H1 (cell line): Measurements from ENCODE around the gene CBLB. TPM values are rescaled to one million over a fixed set of nuclear protein-coding genes. Genes with fewer than 3 reads are reported as not detected.

Experiments
- CTCF ChIA-PET: fragments of 300-600 bp; sonication (Branson Sonifier 250); formaldehyde crosslinking; loops from one replicate; lab custom pipeline; 2021; ENCODE audit not compliant: partially characterized antibody; lab: Charles Lee
- POLR2A ChIA-PET: fragments of 300-600 bp; sonication (Branson Sonifier 250); formaldehyde crosslinking; loops from one replicate; lab custom pipeline; 2021; ENCODE audit warnings: inconsistent platforms; ENCODE audit not compliant: partially characterized antibody; lab: Charles Lee
- DNase-seq, 2 experiments: peaks; one replicate each; pipeline versions ENCODE4 v3.0.0 to v3.0.0-alpha.2; 2010 to 2022; ENCODE audit warnings: low spot score in 2 of 2, low read depth in 1 of 2, mixed read lengths in 1 of 2
- FAIRE-seq: peaks from 2 replicates; lab custom pipeline; 2011; peaks lifted over from hg19 to GRCh38; lab: Jason Lieb, UNC
- H2AFZ ChIP-seq: 2 replicates; pipeline ENCODE4 v1.8.1; 2012; ENCODE audit warnings: low read length, inconsistent platforms
- H2AK5ac ChIP-seq: 2 replicates; pipeline ENCODE4 v1.6.1; 2013; ENCODE audit warnings: low read depth, low read length
- H2BK120ac ChIP-seq: replicated peaks from 2 replicates; pipeline ENCODE3; 2013; ENCODE audit warnings: low read depth, low read length, inconsistent platforms
- H2BK12ac ChIP-seq: 2 replicates; pipeline ENCODE4 v1.6.1; 2013; ENCODE audit warnings: low read depth, low read length
- H2BK15ac ChIP-seq: 2 replicates; pipeline ENCODE4 v1.6.1; 2013; ENCODE audit warnings: low read length
- H2BK20ac ChIP-seq: 2 replicates; pipeline ENCODE4 v1.6.1; 2013; ENCODE audit warnings: low read length
- H2BK5ac ChIP-seq: 2 replicates; pipeline ENCODE4 v1.6.1; 2013; ENCODE audit warnings: low read depth, low read length
- H3K14ac ChIP-seq: 2 replicates; pipeline ENCODE4 v1.6.1; 2013; ENCODE audit warnings: inconsistent platforms; ENCODE audit not compliant: insufficient read length
- H3K18ac ChIP-seq: 2 replicates; pipeline ENCODE4 v1.6.1; 2013; ENCODE audit warnings: low read length; ENCODE audit errors: extremely low read depth
- H3K23ac ChIP-seq: 2 replicates; pipeline ENCODE4 v1.6.1; 2013; ENCODE audit warnings: inconsistent platforms; ENCODE audit not compliant: insufficient read length
- H3K23me2 ChIP-seq: 2 replicates; pipeline ENCODE4 v1.6.1; 2013; ENCODE audit warnings: low read depth, low read length
- H3K27ac ChIP-seq: 2 replicates; pipeline ENCODE4 v1.6.1; 2011; ENCODE audit warnings: low read depth, low read length, inconsistent platforms
- H3K27me3 ChIP-seq, 4 experiments: replicated peaks in 1 of 4; 1 replicate in 1 of 4; 2 replicates in 3 of 4; pipeline versions ENCODE4 v1.6.1 to v1.8.1; 2011 to 2013; ENCODE audit warnings: low read length in 3 of 4, mild to moderate bottlenecking in 3 of 4, inconsistent platforms in 2 of 4, mixed read lengths in 2 of 4, moderate library complexity in 1 of 4; ENCODE audit not compliant: control insufficient read depth in 3 of 4, insufficient read depth in 3 of 4; ENCODE audit errors: extremely low read depth in 1 of 4
- H3K36me3 ChIP-seq, 4 experiments: 2 replicates each; pipeline versions ENCODE4 v1.6.1 to v1.8.1; 2011 to 2013; ENCODE audit warnings: mild to moderate bottlenecking in 4 of 4, low read length in 3 of 4, moderate library complexity in 2 of 4, control low read depth in 1 of 4, inconsistent platforms in 1 of 4; ENCODE audit not compliant: insufficient read depth in 4 of 4, control insufficient read depth in 2 of 4
- H3K4ac ChIP-seq: replicated peaks from 2 replicates; pipeline ENCODE3; 2013; ENCODE audit warnings: low read length, low read depth, mixed read lengths, inconsistent platforms; ENCODE audit not compliant: insufficient read length
- H3K4me1 ChIP-seq, 4 experiments: replicated peaks in 1 of 4; 1 replicate in 1 of 4; 2 replicates in 3 of 4; pipeline versions ENCODE4 v1.6.1 to v1.8.1; 2011 to 2013; ENCODE audit warnings: low read length in 3 of 4, inconsistent platforms in 2 of 4, mixed read lengths in 1 of 4; ENCODE audit not compliant: insufficient read depth in 4 of 4, control insufficient read depth in 3 of 4
- H3K4me2 ChIP-seq, 2 experiments: 2 replicates each; pipeline versions ENCODE4 v1.6.1 to v1.8.1; 2011 to 2013; ENCODE audit warnings: low read depth in 2 of 2, low read length in 2 of 2, control low read depth in 1 of 2, inconsistent platforms in 1 of 2, mild to moderate bottlenecking in 1 of 2; ENCODE audit not compliant: insufficient read depth in 1 of 2
- H3K4me3 ChIP-seq, 4 experiments: fragments of 200-600, 300-600 bp in 1 of 4; sonication (generic), shearing (Covaris generic), sonication (Bioruptor Twin) in 1 of 4; 2 replicates each; pipeline versions ENCODE4 v1.5.1 to v1.8.1; 2011 to 2016; ENCODE audit warnings: low read length in 4 of 4, low read depth in 3 of 4, control low read depth in 2 of 4, inconsistent platforms in 2 of 4, mild to moderate bottlenecking in 2 of 4, mixed read lengths in 1 of 4, moderate library complexity in 1 of 4; ENCODE audit not compliant: insufficient read depth in 2 of 4; ENCODE audit errors: extremely low read depth in 1 of 4
- H3K56ac ChIP-seq: replicated peaks from 2 replicates; pipeline ENCODE3; 2013; ENCODE audit warnings: low read depth, mild to moderate bottlenecking, mixed read lengths, low read length, inconsistent platforms; ENCODE audit not compliant: insufficient read length
- H3K79me1 ChIP-seq: 2 replicates; pipeline ENCODE4 v1.6.1; 2013; ENCODE audit warnings: low read depth, low read length, control low read depth
- H3K79me2 ChIP-seq, 2 experiments: 2 replicates each; pipeline versions ENCODE4 v1.6.1 to v1.8.1; 2012 to 2013; ENCODE audit warnings: low read length in 2 of 2, mild to moderate bottlenecking in 2 of 2, inconsistent platforms in 1 of 2; ENCODE audit not compliant: insufficient read depth in 2 of 2, control insufficient read depth in 1 of 2
- H3K9ac ChIP-seq, 4 experiments: replicated peaks in 1 of 4; 1 replicate in 1 of 4; 2 replicates in 3 of 4; pipeline versions ENCODE4 v1.6.1 to v1.8.1; 2011 to 2013; ENCODE audit warnings: low read depth in 3 of 4, low read length in 3 of 4, control low read depth in 2 of 4, mild to moderate bottlenecking in 2 of 4, moderate library complexity in 2 of 4, inconsistent platforms in 1 of 4; ENCODE audit errors: extremely low read depth in 1 of 4
- H3K9me3 ChIP-seq, 2 experiments: 2 replicates each; pipeline versions ENCODE4 v1.6.1 to v1.8.1; 2012 to 2013; ENCODE audit warnings: mild to moderate bottlenecking in 2 of 2, moderate library complexity in 2 of 2, control low read depth in 1 of 2, inconsistent platforms in 1 of 2, low read depth in 1 of 2, low read length in 1 of 2, mixed read lengths in 1 of 2; ENCODE audit not compliant: insufficient read depth in 2 of 2
- H4K20me1 ChIP-seq, 2 experiments: replicated peaks in 1 of 2; 2 replicates each; pipeline versions ENCODE3 to v1.8.1; 2011 to 2013; ENCODE audit warnings: inconsistent platforms in 2 of 2, low read length in 2 of 2, mild to moderate bottlenecking in 1 of 2; ENCODE audit not compliant: insufficient read depth in 2 of 2, control insufficient read depth in 1 of 2
- H4K5ac ChIP-seq: 2 replicates; pipeline ENCODE4 v1.6.1; 2013; ENCODE audit warnings: low read length, low read depth, mixed read lengths, inconsistent platforms; ENCODE audit not compliant: insufficient read length
- H4K8ac ChIP-seq: 2 replicates; pipeline ENCODE4 v1.8.0; 2013; ENCODE audit warnings: mild to moderate bottlenecking, moderate library complexity, low read length, inconsistent platforms; ENCODE audit not compliant: insufficient read depth; ENCODE audit errors: extremely low read depth
- H4K91ac ChIP-seq: replicated peaks from 2 replicates; pipeline ENCODE3; 2013; ENCODE audit warnings: low read length, mixed read lengths, inconsistent platforms; ENCODE audit not compliant: insufficient read length
- BRCA1 ChIP-seq: IDR thresholded peaks from 2 replicates; pipeline ENCODE4 v1.6.1; 2012; ENCODE audit warnings: low read depth, low read length, improper control_type of control experiment
- CHD1 ChIP-seq: IDR thresholded peaks from 2 replicates; pipeline ENCODE4 v1.6.1; 2012; ENCODE audit warnings: low read depth, low read length, improper control_type of control experiment
- CREB1 ChIP-seq: IDR thresholded peaks from 2 replicates; pipeline ENCODE4 v1.6.1; 2012; ENCODE audit warnings: inconsistent platforms
- EGR1 ChIP-seq: IDR thresholded peaks from 2 replicates; pipeline ENCODE4 v1.6.1; 2011; ENCODE audit warnings: low read depth, low read length, borderline replicate concordance
- HDAC2 ChIP-seq, 2 experiments: fragments of 300-600 bp in 1 of 2; sonication (generic) in 1 of 2; IDR thresholded peaks; 2 replicates each; pipeline ENCODE4 v1.6.1; 2011 to 2012; ENCODE audit warnings: low read depth in 2 of 2, low read length in 2 of 2, mild to moderate bottlenecking in 2 of 2, moderate library complexity in 2 of 2, borderline replicate concordance in 1 of 2, inconsistent platforms in 1 of 2
- JUN ChIP-seq: IDR thresholded peaks from 2 replicates; pipeline ENCODE4 v1.6.1; 2011; ENCODE audit warnings: low read depth, mild to moderate bottlenecking, improper control_type of control experiment, low read length
- POLR2A ChIP-seq, 2 experiments: IDR thresholded peaks; 1 replicate in 1 of 2; 2 replicates in 1 of 2; pipeline ENCODE4 v1.6.1; 2011; ENCODE audit warnings: low read depth in 2 of 2, low read length in 2 of 2, mild to moderate bottlenecking in 2 of 2; ENCODE audit errors: control extremely low read depth in 1 of 2
- POLR2AphosphoS5 ChIP-seq: IDR thresholded peaks from 2 replicates; pipeline ENCODE4 v1.6.1; 2011; ENCODE audit warnings: low read depth, low read length
- SP2 ChIP-seq: IDR thresholded peaks from 2 replicates; pipeline ENCODE4 v1.6.1; 2012; ENCODE audit warnings: mild to moderate bottlenecking, low read length, inconsistent platforms
- TBP ChIP-seq: IDR thresholded peaks from 2 replicates; pipeline ENCODE4 v1.6.1; 2011; ENCODE audit warnings: low read depth, low read length, improper control_type of control experiment
- ZNF274 ChIP-seq: IDR thresholded peaks from 2 replicates; pipeline ENCODE4 v1.7.0; 2012; ENCODE audit warnings: low read length, borderline replicate concordance; ENCODE audit errors: extremely low read depth
- WGBS, 2 experiments: shearing (Covaris generic) in 1 of 2; methylation state at CpG; one replicate each; pipeline versions ENCODE4 v1.1.6 to v1.1.7; 2013 to 2015; ENCODE audit warnings: low lambda C conversion rate in 2 of 2, mixed read lengths in 2 of 2, inconsistent platforms in 1 of 2, low coverage in 1 of 2, missing lambda C conversion rate in 1 of 2; ENCODE audit not compliant: insufficient replicate concordance in 2 of 2, insufficient coverage in 1 of 2, insufficient read length in 1 of 2; ENCODE audit errors: extremely low coverage in 1 of 2, missing lambda C conversion rate in 1 of 2; 5-methylcytosine and 5-hydroxymethylcytosine counted together
- polyA plus RNA-seq, 7 experiments: library from polyadenylated mRNA; depleted of rRNA in 3 of 7; stranded (reverse) in 5 of 7; unstranded in 2 of 7; fragments of >200 nt in 5 of 7; fragments of 200-250 nt in 2 of 7; gene quantifications; 1 replicate in 5 of 7; 2 replicates in 1 of 7; 4 replicates in 1 of 7; pipeline versions ENCODE4 v1.2.1 to v1.2.3, GENCODE V29; 2011 to 2013; ENCODE audit warnings: missing spikeins in 2 of 7, mixed read lengths in 2 of 7
- total RNA-seq: library from RNA; stranded (reverse); fragmentation: NEBNext Ultra II Directional; extraction: Animal tissue kit (Norgen Biotek cat#: 25700); gene quantifications from 2 replicates; pipeline ENCODE4 v1.2.1, GENCODE V29; 2021

Gene CBLB
- total and polyA plus RNA-seq, 2 of the 8 experiments (the other 6 are each of a cell fraction or from before 2014, with no cell fraction given) = 14.5 to 26.0 TPM

DNA sequence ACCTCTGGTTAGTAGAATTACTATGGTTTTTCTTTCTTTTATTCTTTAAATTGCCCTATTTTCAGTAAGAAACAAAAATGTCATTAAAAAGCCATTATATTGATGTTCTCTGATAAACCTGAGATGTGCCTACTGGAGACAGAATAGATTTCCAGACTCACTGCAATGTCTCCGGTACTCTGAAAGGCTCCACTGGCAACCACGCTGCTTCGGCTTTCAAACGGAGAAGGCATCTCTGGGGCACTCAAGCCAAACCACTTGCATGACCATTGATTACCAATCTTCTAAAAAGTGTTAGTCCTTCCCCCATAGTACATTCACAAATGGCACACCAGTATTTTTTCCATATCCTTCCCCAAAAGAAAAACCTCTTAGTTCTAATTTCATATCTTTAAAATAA lies 82.6 kb downstream of the CBLB start:
- Histone ChIP-seq H2BK20ac (no peak overlapping the region), H2BK5ac (no peak overlapping the region), H3K4me3 (no peak overlapping the region), H3K9me3 (no peaks in the 10 kb centered on the region), H2BK120ac (no peak overlapping the region), H3K79me1 (no peaks in the 10 kb centered on the region), H3K27ac (no peak overlapping the region), H3K23ac (no peak overlapping the region), H4K8ac (no peak overlapping the region), H3K36me3 (no peaks in the 10 kb centered on the region), H3K4ac (no peak overlapping the region), H3K4me2 (no peak overlapping the region), H3K27me3 (peaks cover 0 to 1% (median 0%) of the 10 kb centered on the region in 4 experiments; a peak in 1 of 7 replicates), H3K9ac (peak overlapping the region in 1 of 4 experiments; percentile 13; a peak in 1 of 7 replicates), H3K14ac (no peak overlapping the region), H4K20me1 (no peaks in the 10 kb centered on the region), H4K5ac (no peak overlapping the region), H3K4me1 (no peaks in the 10 kb centered on the region), H2AFZ (no peak overlapping the region), H3K18ac (no peak overlapping the region), H3K23me2 (no peaks in the 10 kb centered on the region), H3K79me2 (peaks cover 0 to 22% of the 10 kb centered on the region in 2 experiments; a peak in 2 of 4 replicates), H3K56ac (no peak overlapping the region), H2BK12ac (no peak overlapping the region), H4K91ac (no peak overlapping the region), H2AK5ac (no peak overlapping the region), H2BK15ac (no peak overlapping the region)
- ChIA-PET CTCF (no interaction called here), POLR2A (no interaction called here)
- FAIRE-seq (no peak), DNase-seq (no peak)
- TF ChIP-seq SP2 (no peak), BRCA1 (no peak), JUN (no peak), CHD1 (no peak), CREB1 (no peak), POLR2A (IDR thresholded peaks at IDR 0.05; ENCODE audit: control extremely low read depth in 1 of 2, low read depth in 2 of 2, low read length in 2 of 2) (no peak), ZNF274 (no peak), EGR1 (no peak), POLR2AphosphoS5 (no peak), HDAC2 (IDR thresholded peaks at IDR 0.05; ENCODE audit: borderline replicate concordance in 1 of 2, low read depth in 2 of 2, low read length in 2 of 2) (no peak), TBP (no peak)
- 99% methylated on average over 4 of the region's 4 CpGs; no CpG with 5 or more reads in 1 of the 2 experiments for WGBS, 2 experiments
